AG10803 (cell line): ENCODE results near the gene FRAT1.

Experiments used
- DNase-seq: peaks from one replicate; pipeline ENCODE4 v3.0.0; 2010; ENCODE audit warnings: low read depth
- H3K4me3 ChIP-seq: 2 replicates; pipeline ENCODE4 v1.5.1; 2011; ENCODE audit warnings: mild to moderate bottlenecking, low read length, control low read depth
- TF ChIP-seq, protein P1 (sequence below): conservative IDR thresholded peaks from 2 replicates; pipeline ENCODE4 v1.5.1; 2011; ENCODE audit warnings: mild to moderate bottlenecking, low read length, control low read depth, inconsistent platforms

FRAT1 gene

DNA sequence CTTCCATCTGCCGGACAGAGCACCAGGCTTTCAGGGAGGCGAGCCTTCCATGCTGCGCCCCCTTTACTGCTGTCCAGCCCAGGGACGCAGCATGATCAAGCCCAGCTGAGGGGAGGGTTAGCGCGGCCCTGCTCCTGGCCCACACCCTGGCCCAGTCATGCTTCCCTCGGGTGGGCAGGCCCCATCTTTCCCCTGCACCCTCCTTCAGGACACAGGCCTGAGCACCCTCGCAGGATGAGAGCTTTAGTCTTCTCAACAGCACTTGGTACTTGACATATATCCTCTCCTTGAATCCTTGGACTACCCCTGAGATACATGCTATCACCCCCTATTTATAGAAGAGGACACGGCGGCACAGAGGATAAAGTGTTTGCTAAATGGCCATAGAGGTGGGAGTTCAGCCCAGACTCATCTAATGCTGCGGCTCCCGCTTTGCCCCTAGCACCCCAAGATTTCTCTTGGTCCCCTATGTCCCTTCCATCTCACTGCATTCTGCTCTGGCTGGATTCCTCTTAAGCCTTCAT lies 48.1 kb downstream of the FRAT1 start:
- TF ChIP-seq, protein P1, sequence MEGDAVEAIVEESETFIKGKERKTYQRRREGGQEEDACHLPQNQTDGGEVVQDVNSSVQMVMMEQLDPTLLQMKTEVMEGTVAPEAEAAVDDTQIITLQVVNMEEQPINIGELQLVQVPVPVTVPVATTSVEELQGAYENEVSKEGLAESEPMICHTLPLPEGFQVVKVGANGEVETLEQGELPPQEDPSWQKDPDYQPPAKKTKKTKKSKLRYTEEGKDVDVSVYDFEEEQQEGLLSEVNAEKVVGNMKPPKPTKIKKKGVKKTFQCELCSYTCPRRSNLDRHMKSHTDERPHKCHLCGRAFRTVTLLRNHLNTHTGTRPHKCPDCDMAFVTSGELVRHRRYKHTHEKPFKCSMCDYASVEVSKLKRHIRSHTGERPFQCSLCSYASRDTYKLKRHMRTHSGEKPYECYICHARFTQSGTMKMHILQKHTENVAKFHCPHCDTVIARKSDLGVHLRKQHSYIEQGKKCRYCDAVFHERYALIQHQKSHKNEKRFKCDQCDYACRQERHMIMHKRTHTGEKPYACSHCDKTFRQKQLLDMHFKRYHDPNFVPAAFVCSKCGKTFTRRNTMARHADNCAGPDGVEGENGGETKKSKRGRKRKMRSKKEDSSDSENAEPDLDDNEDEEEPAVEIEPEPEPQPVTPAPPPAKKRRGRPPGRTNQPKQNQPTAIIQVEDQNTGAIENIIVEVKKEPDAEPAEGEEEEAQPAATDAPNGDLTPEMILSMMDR = no peak
- no peak for DNase-seq

More for the DNA sequence above, 48.1 kb downstream of the FRAT1 start:
- H3K4me3 ChIP-seq = no peak overlapping the region
